SK-MEL-5 (cell line): ENCODE measurements around the gene RPS3A. TPM values are rescaled to one million over a fixed set of nuclear protein-coding genes. Genes with fewer than 3 reads are reported as not detected.

Source experiments
- DNase-seq: peaks from one replicate; pipeline ENCODE4 v3.0.0-alpha.2; 2016; ENCODE audit warnings: low read depth, low spot score
- in situ Hi-C: cut with HindIII; loops from 2 replicates; pipeline ENCODE4 v1.10.0; 2016; ENCODE audit warnings: low sequenced_read_pairs, high pct_unique_total_duplicates, low pct_unique_long_range_greater_than_20kb
- small RNA-seq, 2 experiments: library from RNA; depleted of rRNA; stranded (forward); fragments of <200 nt; gene quantifications; one replicate each; pipeline ENCODE3, GENCODE V24; 2014
- total RNA-seq: library from RNA; depleted of rRNA; stranded (reverse); fragments of >200 nt; shearing (Covaris generic); gene quantifications from 2 replicates; pipeline ENCODE4 v1.2.3, GENCODE V29; 2014; rRNA removed

The RPS3A gene
- total RNA-seq, 1 experiment from 2014 or later, result 3,163 TPM

DNA sequence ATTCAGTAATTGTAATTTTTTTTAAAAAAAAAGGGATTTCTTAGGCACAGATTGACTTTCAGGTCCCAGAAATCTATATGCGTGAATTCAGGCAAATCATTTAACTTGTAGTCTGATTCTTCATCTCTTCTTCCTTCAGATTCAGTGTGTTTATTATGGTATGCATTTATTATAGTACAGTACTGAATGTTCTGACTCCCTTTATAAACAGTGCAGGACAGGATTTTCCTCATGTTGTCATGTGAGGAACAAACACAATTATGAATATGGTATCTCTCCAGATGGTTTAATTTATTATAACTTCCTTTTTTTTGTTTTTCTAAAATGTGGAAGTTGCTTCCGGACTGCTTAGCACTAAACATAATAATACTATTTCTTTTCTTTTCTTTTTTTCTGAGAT lies 54.2 kb downstream of the RPS3A start:
- no peak for DNase-seq
- in situ Hi-C loops, result no loop called here

Small RNA genes lying within 50 kb of the gene (small RNA-seq; reads per million reads assigned to genes)
- gene SNORD73A (0 reads per million in 2 experiments), gene SNORD73B (0.29 to 3.0 reads per million in 2 experiments)

Other genes with a start within 250 kb of the RPS3A start
- gene LRBA, start 84.3 kb upstream of the RPS3A start, total RNA-seq, result 30.2 and 31.0 TPM in 2 replicates
- gene PRSS48, start 177.5 kb downstream of the RPS3A start, total RNA-seq, result not detected in 2 replicates
- 16.0 and 17.7 TPM in 2 replicates for gene SH3D19, start 226.0 kb downstream of the RPS3A start, total RNA-seq